Liver (tissue), 3 donors: ENCODE data around the gene NRG3.

Experiments
- CTCF ChIP-seq: fragments of 150-350 bp; IDR thresholded peaks from 2 replicates; pipeline ENCODE4 v1.5.1; 2017; ENCODE audit warnings: improper control_type of control experiment, low read depth, low read length; ENCODE audit not compliant: missing input control
- EGR1 ChIP-seq, 2 donors: IDR thresholded peaks; 2 replicates each; pipeline ENCODE4 v1.6.1; 2016 to 2018; ENCODE audit warnings: antibody characterized with exemption in 2 of 2, low read depth in 2 of 2
- FOXA1 ChIP-seq: IDR thresholded peaks from 2 replicates; pipeline ENCODE4 v1.6.1; 2016; ENCODE audit warnings: antibody characterized with exemption
- HNF4A ChIP-seq, 2 donors: conservative IDR thresholded peaks; 2 replicates each; pipeline ENCODE4 v1.6.1; 2016; ENCODE audit warnings: antibody characterized with exemption in 2 of 2, mild to moderate bottlenecking in 2 of 2
- HNF4G ChIP-seq: IDR thresholded peaks from 2 replicates; pipeline ENCODE4 v1.6.1; 2016; ENCODE audit warnings: antibody characterized with exemption
- JUND ChIP-seq, 2 donors: IDR thresholded peaks; 2 replicates each; pipeline ENCODE4 v1.6.1; 2016; ENCODE audit warnings: antibody characterized with exemption in 2 of 2
- NR2F2 ChIP-seq: IDR thresholded peaks from 2 replicates; pipeline ENCODE4 v1.6.1; 2016; ENCODE audit warnings: antibody characterized with exemption
- RAD21 ChIP-seq, 2 donors: IDR thresholded peaks; 2 replicates each; pipeline ENCODE4 v1.6.1; 2016; ENCODE audit warnings: antibody characterized with exemption in 2 of 2, mild to moderate bottlenecking in 2 of 2
- SP1 ChIP-seq: IDR thresholded peaks from 2 replicates; pipeline ENCODE4 v1.6.1; 2018; ENCODE audit warnings: antibody characterized with exemption, mild to moderate bottlenecking
- TAF1 ChIP-seq: conservative IDR thresholded peaks from 2 replicates; pipeline ENCODE4 v1.6.1; 2016; ENCODE audit warnings: antibody characterized with exemption, mild to moderate bottlenecking
- YY1 ChIP-seq: IDR thresholded peaks from 2 replicates; pipeline ENCODE4 v1.6.1; 2016; ENCODE audit warnings: antibody characterized with exemption, mild to moderate bottlenecking
- TF ChIP-seq, protein P1 (sequence below): IDR thresholded peaks from 2 replicates; pipeline ENCODE4 v1.6.1; 2016; ENCODE audit warnings: antibody characterized with exemption, mild to moderate bottlenecking
- TF ChIP-seq, protein P2 (sequence below): IDR thresholded peaks from 2 replicates; pipeline ENCODE4 v1.6.1; 2016; ENCODE audit warnings: antibody characterized with exemption
- TF ChIP-seq, protein P3 (sequence below): IDR thresholded peaks from 2 replicates; pipeline ENCODE4 v1.6.1; 2016; ENCODE audit warnings: antibody characterized with exemption
- donor health status: healthy.
- donor health status: healthy.

- no peak for TF ChIP-seq CTCF
- TF ChIP-seq, protein P1, sequence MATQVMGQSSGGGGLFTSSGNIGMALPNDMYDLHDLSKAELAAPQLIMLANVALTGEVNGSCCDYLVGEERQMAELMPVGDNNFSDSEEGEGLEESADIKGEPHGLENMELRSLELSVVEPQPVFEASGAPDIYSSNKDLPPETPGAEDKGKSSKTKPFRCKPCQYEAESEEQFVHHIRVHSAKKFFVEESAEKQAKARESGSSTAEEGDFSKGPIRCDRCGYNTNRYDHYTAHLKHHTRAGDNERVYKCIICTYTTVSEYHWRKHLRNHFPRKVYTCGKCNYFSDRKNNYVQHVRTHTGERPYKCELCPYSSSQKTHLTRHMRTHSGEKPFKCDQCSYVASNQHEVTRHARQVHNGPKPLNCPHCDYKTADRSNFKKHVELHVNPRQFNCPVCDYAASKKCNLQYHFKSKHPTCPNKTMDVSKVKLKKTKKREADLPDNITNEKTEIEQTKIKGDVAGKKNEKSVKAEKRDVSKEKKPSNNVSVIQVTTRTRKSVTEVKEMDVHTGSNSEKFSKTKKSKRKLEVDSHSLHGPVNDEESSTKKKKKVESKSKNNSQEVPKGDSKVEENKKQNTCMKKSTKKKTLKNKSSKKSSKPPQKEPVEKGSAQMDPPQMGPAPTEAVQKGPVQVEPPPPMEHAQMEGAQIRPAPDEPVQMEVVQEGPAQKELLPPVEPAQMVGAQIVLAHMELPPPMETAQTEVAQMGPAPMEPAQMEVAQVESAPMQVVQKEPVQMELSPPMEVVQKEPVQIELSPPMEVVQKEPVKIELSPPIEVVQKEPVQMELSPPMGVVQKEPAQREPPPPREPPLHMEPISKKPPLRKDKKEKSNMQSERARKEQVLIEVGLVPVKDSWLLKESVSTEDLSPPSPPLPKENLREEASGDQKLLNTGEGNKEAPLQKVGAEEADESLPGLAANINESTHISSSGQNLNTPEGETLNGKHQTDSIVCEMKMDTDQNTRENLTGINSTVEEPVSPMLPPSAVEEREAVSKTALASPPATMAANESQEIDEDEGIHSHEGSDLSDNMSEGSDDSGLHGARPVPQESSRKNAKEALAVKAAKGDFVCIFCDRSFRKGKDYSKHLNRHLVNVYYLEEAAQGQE: no peak
- TF ChIP-seq SP1: no peak
- no peak for TF ChIP-seq HNF4A (conservative IDR thresholded peaks at IDR 0.05)
- TF ChIP-seq, protein P2, sequence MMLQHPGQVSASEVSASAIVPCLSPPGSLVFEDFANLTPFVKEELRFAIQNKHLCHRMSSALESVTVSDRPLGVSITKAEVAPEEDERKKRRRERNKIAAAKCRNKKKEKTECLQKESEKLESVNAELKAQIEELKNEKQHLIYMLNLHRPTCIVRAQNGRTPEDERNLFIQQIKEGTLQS: no peak
- TF ChIP-seq RAD21 (IDR thresholded peaks at IDR 0.05): no peak
- TF ChIP-seq, protein P3, sequence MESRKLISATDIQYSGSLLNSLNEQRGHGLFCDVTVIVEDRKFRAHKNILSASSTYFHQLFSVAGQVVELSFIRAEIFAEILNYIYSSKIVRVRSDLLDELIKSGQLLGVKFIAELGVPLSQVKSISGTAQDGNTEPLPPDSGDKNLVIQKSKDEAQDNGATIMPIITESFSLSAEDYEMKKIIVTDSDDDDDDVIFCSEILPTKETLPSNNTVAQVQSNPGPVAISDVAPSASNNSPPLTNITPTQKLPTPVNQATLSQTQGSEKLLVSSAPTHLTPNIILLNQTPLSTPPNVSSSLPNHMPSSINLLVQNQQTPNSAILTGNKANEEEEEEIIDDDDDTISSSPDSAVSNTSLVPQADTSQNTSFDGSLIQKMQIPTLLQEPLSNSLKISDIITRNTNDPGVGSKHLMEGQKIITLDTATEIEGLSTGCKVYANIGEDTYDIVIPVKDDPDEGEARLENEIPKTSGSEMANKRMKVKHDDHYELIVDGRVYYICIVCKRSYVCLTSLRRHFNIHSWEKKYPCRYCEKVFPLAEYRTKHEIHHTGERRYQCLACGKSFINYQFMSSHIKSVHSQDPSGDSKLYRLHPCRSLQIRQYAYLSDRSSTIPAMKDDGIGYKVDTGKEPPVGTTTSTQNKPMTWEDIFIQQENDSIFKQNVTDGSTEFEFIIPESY: no peak
- TF ChIP-seq JUND (IDR thresholded peaks at IDR 0.05): no peak
- TF ChIP-seq NR2F2: no peak
- no peak for TF ChIP-seq EGR1 (IDR thresholded peaks at IDR 0.05; ENCODE audit: low read depth in 2 of 2)
- TF ChIP-seq HNF4G: no peak
- TF ChIP-seq TAF1: no peak
- no peak for TF ChIP-seq FOXA1
- no peak for TF ChIP-seq YY1
Observed at GRCh38 chr10:82576093-82576492, 701.1 kb downstream of the NRG3 start.
